SW 1271 (cell line): ENCODE measurements around the gene PTN.

Experiments
- DNase-seq, 2 experiments: peaks; one replicate each; lab custom pipeline; 2025; lab: John Stamatoyannopoulos, UW

Gene PTN

GRCh38 chr7:137324796-137325696 lies 18.5 kb downstream of the PTN start:
- no peak for DNase-seq

- no peak for DNase-seq
These were observed 26.7 kb downstream of the PTN start for GRCh38 chr7:137316648-137317353.

GRCh38 chr7:137313201-137313600 lies 30.3 kb downstream of the PTN start:
- no peak for DNase-seq

GRCh38 chr7:137306748-137307147 lies 36.8 kb downstream of the PTN start:
- DNase-seq: no peak

- DNase-seq: no peak
These were observed 37.5 kb downstream of the PTN start for GRCh38 chr7:137305901-137306621.

GRCh38 chr7:137304624-137305235 lies 38.8 kb downstream of the PTN start:
- DNase-seq: no peak

GRCh38 chr7:137304165-137304564 lies 39.4 kb downstream of the PTN start:
- no peak for DNase-seq

- no peak for DNase-seq
These were observed 41.5 kb downstream of the PTN start for GRCh38 chr7:137302081-137302480.

- DNase-seq: no peak
These were observed 45.1 kb downstream of the PTN start for GRCh38 chr7:137298464-137298794.

GRCh38 chr7:137297551-137298463 lies 45.7 kb downstream of the PTN start:
- DNase-seq: no peak

- DNase-seq: no peak
These were observed 47.0 kb downstream of the PTN start for GRCh38 chr7:137296576-137296975.

- DNase-seq: no peak
These were observed 47.7 kb downstream of the PTN start for GRCh38 chr7:137295739-137296324.

GRCh38 chr7:137289101-137289500 lies 54.4 kb downstream of the PTN start:
- DNase-seq: no peak

- no peak for DNase-seq
These were observed 55.8 kb downstream of the PTN start for GRCh38 chr7:137287651-137288258.

- no peak for DNase-seq
These were observed 60.4 kb downstream of the PTN start for GRCh38 chr7:137283153-137283552.

- DNase-seq: no peak
These were observed 61.5 kb downstream of the PTN start for GRCh38 chr7:137282043-137282442.

GRCh38 chr7:137276189-137276588 lies 67.3 kb downstream of the PTN start:
- DNase-seq: no peak

GRCh38 chr7:137272249-137272648 lies 71.3 kb downstream of the PTN start:
- no peak for DNase-seq

GRCh38 chr7:137269240-137269639 lies 74.3 kb downstream of the PTN start:
- DNase-seq: no peak
